CD4-positive, alpha-beta T cell treated with Interferon gamma for 1 hour (primary cell): ENCODE data around the gene RAI2.

Experiments
- DNase-seq: peaks from one replicate; pipeline ENCODE4 v3.0.0-alpha.2; 2020

The RAI2 gene

GRCh38 chrX:17860811-17861488 is at the start of gene RAI2:
Gene RAI2, minus strand, starts transcription at chrX:17861298. Its CDS starts 59,288 bp downstream, at chrX:17802010.
- DNase-seq = peak; percentile 19

- DNase-seq = no peak
These were observed 27.3 kb upstream of the RAI2 start for GRCh38 chrX:17888421-17888820.

GRCh38 chrX:17882680-17883079 is 21.6 kb upstream of the RAI2 start:
- DNase-seq = no peak

GRCh38 chrX:17878028-17878670 is 17.1 kb upstream of the RAI2 start:
- no peak for DNase-seq

- no peak for DNase-seq
These were observed 15.0 kb upstream of the RAI2 start for GRCh38 chrX:17876135-17876534.

- no peak for DNase-seq
These were observed 8.5 kb upstream of the RAI2 start for GRCh38 chrX:17869580-17869979.

GRCh38 chrX:17861489-17862011 is 452 bp upstream of the RAI2 start:
- DNase-seq = no peak

GRCh38 chrX:17860179-17860780 is 818 bp downstream of the RAI2 start:
- no peak for DNase-seq

- DNase-seq = no peak
These were observed 1.4 kb downstream of the RAI2 start for GRCh38 chrX:17859609-17860178.

- DNase-seq = no peak
These were observed 6.6 kb downstream of the RAI2 start for GRCh38 chrX:17854531-17854930.

- no peak for DNase-seq
These were observed 7.0 kb downstream of the RAI2 start for GRCh38 chrX:17854069-17854468.

GRCh38 chrX:17851874-17852273 is 9.2 kb downstream of the RAI2 start:
- no peak for DNase-seq

- DNase-seq = no peak
These were observed 12.4 kb downstream of the RAI2 start for GRCh38 chrX:17848545-17849265.

- no peak for DNase-seq
These were observed 15.1 kb downstream of the RAI2 start for GRCh38 chrX:17846045-17846444.

- DNase-seq = no peak
These were observed 16.9 kb downstream of the RAI2 start for GRCh38 chrX:17844236-17844635.

- no peak for DNase-seq
These were observed 18.2 kb downstream of the RAI2 start for GRCh38 chrX:17842769-17843525.

GRCh38 chrX:17839269-17839668 is 21.8 kb downstream of the RAI2 start:
- no peak for DNase-seq

GRCh38 chrX:17836830-17837229 is 24.3 kb downstream of the RAI2 start:
- DNase-seq = no peak

GRCh38 chrX:17833954-17834353 is 27.1 kb downstream of the RAI2 start:
- no peak for DNase-seq

GRCh38 chrX:17831255-17831654 is 29.8 kb downstream of the RAI2 start:
- DNase-seq = no peak

GRCh38 chrX:17830211-17830610 is 30.9 kb downstream of the RAI2 start:
- no peak for DNase-seq

- DNase-seq = no peak
These were observed 31.5 kb downstream of the RAI2 start for GRCh38 chrX:17829566-17829965.
